ENCODE data around the gene SSUH2.
"Not testable (repeated sequence)": the region's sequence is repeated elsewhere in the genome, so short reads cannot be mapped to it uniquely, and the experiment has no call there.

Gene SSUH2

DNA sequence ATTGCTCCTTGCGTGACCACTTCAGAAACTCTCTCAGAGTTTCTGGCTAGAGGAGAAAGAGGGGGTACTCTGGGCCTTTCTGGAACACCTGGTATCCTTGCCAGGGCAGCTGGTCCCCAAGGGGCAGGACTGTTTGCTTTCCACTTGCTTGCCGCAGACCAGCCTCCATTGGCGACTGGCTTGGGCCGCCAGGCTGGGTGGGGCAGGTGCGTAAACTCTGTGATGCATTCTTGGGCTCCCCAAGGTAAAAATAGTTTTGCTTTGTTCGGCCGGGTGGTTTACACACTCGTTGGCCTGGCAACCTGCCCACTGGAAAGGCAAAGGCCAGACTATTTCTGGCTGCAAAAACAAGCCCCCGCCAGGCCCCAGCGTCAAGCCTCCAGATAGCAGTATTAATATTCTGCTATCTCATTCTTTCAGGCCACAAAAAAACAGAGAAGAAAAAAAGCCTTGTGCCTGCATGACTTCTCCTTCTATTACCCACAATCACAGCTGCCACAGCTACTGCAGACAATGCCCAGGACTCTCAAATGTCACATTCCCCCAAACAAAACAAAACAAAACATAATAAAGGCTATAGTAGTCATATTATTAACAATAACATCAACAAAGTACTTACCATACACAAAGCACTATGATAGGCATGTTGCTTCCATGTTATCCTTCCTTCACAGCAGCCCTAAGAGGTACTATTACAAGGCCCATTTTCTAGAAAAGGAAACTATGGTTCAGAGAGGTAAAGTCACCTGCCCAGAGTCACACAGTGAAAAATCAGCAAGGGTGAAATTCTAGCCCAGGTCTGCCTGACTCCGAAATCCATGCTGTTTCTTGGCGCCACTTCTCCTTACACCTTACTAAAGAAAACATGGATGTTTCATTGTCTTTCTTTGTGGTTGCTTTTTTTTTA lies 14.0 kb upstream of the SSUH2 start:
- DNase-seq, result no peak

GRCh38 chr3:8657804-8658305 lies 13.3 kb upstream of the SSUH2 start:
- DNase-seq, result no peak

- DNase-seq, result no peak
Measured at GRCh38 chr3:8656240-8656639, 11.6 kb upstream of the SSUH2 start.

DNA sequence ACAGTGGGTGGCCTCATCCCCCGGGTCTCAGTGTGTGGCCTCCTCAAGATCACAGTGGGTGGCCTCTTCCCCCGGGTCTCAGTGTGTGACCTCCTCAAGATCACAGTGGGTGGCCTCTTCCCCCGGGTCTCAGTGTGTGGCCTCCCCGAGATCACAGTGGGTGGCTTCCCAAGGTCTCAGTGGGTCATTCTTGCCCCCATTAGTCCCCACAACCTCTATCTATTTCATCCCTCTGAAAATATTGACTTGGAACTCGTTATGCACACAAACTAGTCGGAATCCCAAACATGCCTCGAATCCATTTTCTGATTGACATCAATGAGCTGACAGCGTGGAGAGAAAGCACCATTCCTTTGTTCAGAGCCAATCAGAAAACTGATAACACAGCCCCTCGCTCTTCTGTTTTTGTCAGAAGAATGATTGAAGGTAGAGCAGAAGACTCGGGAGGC lies 10.8 kb upstream of the SSUH2 start:
- no peak for DNase-seq

GRCh38 chr3:8654572-8655329 lies 10.2 kb upstream of the SSUH2 start:
- not testable (repeated sequence) for DNase-seq

DNA sequence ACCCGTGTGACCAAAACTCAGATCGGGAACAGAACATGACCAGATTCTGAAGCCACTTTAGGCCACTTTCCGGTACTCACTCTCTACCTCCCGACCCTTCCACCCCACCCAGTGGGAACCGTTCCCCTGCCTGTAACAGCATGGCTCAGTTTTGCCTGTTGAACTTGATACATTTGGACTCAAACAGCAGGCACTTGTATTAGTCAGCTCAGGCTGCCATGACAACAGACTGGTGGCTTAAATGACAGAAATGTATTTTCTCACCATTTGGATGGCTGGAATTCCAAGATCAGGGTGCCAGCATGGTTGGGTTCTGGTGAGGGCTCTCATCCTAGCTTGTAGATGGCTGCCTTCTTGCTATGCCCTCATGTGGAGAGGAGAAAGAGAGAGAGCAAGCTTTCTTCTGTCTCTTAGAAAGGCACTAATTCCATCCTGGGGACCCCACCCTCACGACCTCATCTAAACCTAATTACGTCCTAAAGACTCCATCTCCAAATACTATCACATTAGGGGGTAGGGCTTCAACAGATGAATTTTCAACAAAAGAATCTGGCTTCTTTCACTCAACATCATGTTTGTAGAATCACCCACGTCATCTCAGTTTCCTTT lies 9.3 kb upstream of the SSUH2 start:
- no peak for DNase-seq

GRCh38 chr3:8652324-8652987 lies 7.9 kb upstream of the SSUH2 start:
- DNase-seq, result no peak

- DNase-seq, result no peak
Measured at GRCh38 chr3:8651418-8652323, 7.1 kb upstream of the SSUH2 start.

- no peak for DNase-seq
Measured at GRCh38 chr3:8650583-8651416, 6.2 kb upstream of the SSUH2 start.

DNA sequence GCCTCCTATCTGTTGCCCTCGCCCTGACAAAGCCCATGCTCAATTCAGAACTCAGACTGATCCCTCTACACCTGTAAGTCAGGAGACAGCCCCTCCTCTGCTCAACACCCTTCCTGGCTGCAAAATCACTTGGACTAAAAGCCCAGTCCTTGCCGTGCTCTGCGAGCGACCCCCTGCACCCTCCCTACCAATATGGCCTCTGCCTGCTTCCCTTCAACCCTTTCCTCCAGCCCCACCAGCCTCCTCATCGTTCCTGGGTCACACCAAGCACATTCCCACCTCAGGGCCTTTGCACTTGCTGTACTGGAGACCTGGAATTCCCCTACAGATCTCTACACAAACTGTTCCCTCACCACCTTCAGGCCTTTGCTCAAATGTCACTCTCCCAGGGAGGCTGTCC lies 5.2 kb upstream of the SSUH2 start:
- no peak for DNase-seq

- no peak for DNase-seq
Measured at GRCh38 chr3:8648909-8649741, 4.5 kb upstream of the SSUH2 start.

DNA sequence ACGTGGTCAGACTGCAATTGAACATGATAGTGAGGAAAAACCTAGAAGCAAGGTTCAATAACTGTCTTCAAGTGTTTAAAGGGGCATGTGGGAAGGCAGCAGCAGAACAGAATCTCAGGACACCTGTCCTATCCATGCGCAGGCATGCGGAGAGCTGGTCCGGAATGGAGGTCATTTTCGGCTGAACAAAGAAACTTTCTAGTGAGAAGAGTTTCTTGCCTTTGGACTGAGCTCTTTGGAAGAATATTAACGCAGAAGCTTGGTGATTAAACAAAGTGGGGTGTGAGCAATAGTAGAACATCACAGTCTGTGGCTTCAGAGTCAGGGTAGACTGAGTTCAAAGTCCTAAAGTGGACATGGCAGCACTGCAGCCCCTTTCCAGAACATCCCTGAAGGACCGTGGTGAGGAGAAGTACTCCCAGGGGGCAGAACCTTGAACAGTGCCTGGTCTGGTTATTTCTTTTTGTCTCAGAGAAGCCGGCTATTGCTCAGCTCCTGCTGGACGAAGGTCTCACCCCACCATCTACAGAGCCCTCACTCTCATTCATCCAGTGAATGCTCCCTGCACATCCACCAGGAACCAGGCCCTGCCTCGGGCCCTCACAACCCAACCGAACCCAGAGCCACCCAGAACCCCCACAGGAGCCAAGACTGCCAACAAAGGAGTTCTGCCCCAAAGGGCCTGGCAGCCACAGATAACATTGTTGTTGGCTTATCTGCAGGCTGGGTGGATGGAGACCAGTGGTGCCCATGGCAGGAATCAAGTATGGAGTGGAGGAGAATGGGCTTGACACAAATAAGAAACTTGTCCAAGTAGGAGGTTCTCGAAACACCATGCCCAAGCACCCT lies 2.8 kb upstream of the SSUH2 start:
- DNase-seq, result no peak

GRCh38 chr3:8646313-8646938 lies 1.8 kb upstream of the SSUH2 start:
- no peak for DNase-seq

DNA sequence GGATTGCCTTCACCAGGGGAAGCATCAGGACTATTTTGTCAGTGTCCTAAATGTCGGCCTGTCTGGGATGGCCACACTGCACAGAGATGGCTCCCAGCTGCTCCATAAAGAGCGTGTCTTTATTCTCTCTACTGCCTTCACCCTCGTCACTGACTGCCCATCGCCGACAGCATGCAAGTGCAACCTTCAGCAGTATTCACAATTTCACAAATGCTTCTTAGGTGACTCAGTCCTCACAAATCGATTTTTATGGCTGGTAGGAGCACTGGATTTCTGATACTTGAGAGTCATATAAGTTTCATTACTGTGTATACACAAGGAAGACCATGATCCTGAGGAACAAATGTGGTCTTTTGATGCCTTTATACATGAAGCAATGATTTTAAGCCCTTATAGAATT lies 1.1 kb upstream of the SSUH2 start:
- no peak for DNase-seq

GRCh38 chr3:8643693-8644365 lies 769 bp downstream of the SSUH2 start:
- DNase-seq, result no peak

DNA sequence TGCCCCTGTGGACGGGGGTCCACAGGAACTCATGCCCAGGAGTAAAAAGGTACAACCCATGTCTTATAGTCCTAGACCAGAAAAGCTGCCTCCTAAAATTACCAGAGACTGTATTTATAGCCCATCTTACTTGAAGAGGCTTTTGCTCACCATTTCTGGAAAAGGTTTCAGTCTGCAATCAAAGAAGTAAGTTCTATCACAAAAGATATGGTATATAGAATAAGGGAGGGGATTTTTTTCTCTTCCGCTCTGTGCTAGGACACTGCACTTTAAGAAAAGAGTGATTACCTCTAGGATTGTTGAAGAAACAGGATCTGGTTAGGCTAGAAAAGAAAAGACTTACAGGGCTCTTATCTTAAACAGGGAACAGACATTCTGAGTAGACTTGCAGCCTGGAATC lies 2.6 kb downstream of the SSUH2 start:
- no peak for DNase-seq

DNA sequence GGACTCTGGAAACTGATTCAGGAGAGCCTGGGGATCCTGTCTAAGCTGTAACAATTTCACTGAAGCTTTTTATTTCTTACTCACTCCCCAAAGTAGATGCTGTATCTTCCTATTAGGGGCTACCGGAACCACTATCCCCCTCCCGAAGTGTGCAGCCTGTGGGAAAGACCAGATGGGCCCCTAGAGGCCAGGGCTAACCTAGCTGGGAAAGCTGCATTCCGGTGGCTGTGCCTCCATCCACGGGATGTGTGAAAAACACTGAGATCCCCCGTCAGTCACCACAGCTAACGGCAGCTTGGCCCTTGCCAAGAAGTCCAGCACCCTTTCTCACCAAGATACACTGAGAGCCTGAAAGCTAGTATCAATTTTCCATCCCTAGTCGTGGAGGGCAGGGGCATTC lies 3.1 kb downstream of the SSUH2 start:
- DNase-seq, result no peak

DNA sequence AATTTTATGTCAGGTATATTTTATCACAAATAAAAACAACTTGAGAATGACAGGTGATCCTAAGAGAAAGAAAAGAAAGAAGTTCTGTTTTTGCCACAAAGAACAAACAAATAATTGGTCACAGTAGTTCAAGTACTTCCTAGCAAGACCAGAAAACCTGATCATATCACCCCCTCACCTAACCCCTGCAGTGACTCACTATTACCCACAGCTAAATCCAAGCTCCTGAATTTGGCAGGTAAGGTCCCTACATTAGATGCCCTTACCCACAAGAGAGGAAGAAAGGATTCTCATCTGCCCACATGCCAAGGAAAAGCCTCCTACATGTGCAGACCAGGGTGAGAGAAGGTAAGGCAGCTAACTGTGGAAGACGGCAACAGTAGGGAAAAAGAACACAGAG lies 4.4 kb downstream of the SSUH2 start:
- no peak for DNase-seq
